ENCODE data around the gene OR5AL1.

Gene OR5AL1

DNA sequence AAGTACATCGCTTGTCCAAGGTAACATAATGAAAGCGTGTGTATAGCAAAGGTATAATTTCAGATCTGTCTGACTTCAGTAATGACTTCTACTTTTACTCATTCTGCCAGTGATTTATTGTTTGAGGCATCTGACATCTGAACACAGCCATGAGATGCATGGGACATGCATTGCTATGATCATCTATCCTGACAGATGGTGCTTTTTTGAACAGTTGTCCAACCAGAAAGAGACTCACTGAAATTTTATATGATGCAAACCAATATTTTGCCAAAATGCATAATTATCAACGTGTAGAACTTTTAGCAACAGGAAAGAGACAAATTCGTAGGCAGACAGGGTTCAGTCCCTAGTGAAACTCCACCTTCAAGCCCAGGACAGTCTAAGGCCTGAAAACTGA lies 41.0 kb downstream of the OR5AL1 start:
- no peak for TF ChIP-seq ZFX (IDR thresholded peaks at IDR 0.05; ENCODE audit: borderline replicate concordance)
- TF ChIP-seq CTCF (IDR thresholded peaks at IDR 0.05) = no peak

GRCh38 chr11:56457076-56457475 lies 44.6 kb downstream of the OR5AL1 start:
- TF ChIP-seq CTCF (IDR thresholded peaks at IDR 0.05) (no peak), ZFX (IDR thresholded peaks at IDR 0.05; ENCODE audit: borderline replicate concordance) (no peak)
- no peak overlapping the region for H3K27ac ChIP-seq

More for the DNA sequence above, 41.0 kb downstream of the OR5AL1 start:
- H3K27ac ChIP-seq = no peak overlapping the region
